Body of pancreas (tissue), 4 donors: ENCODE data around the gene EIF3I. TPM values are rescaled to one million over a fixed set of nuclear protein-coding genes. Genes with fewer than 3 reads are reported as not detected.

Experiments used
- ATAC-seq: fragments of 150-250 bp; one replicate; pipeline ENCODE4 v1.9.1; 2016
- DNase-seq, 4 donors: peaks; one replicate each; pipeline ENCODE4 v3.0.0-alpha.2; 2019
- H3K27ac ChIP-seq, 4 donors: fragments of 200-600 bp; sonication (generic); 1 replicate in 3 of 4; 2 replicates in 1 of 4; pipeline versions ENCODE4 v1.5.1 to v1.6.1; 2016 to 2019; ENCODE audit warnings: mild to moderate bottlenecking in 1 of 4, mixed read lengths in 1 of 4, moderate library complexity in 1 of 4
- H3K27me3 ChIP-seq, 2 donors: fragments of 200-600 bp; sonication (generic); one replicate each; pipeline ENCODE4 v1.6.0; 2016; ENCODE audit warnings: mild to moderate bottlenecking in 1 of 2
- H3K36me3 ChIP-seq, 2 donors: fragments of 200-600 bp; sonication (generic); replicated peaks in 1 of 2; 2 replicates each; pipeline ENCODE4 v1.5.1; 2016; ENCODE audit warnings: low read depth in 2 of 2; ENCODE audit not compliant: insufficient read depth in 1 of 2
- H3K4me1 ChIP-seq: fragments of 200-600 bp; sonication (generic); one replicate; pipeline ENCODE4 v1.6.0; 2016
- H3K4me3 ChIP-seq, 2 donors: fragments of 200-600 bp; sonication (generic); 1 replicate in 1 of 2; 2 replicates in 1 of 2; pipeline ENCODE4 v1.5.1; 2016 to 2019
- H3K9me3 ChIP-seq, 3 donors: fragments of 200-600 bp; sonication (generic); 1 replicate in 2 of 3; 2 replicates in 1 of 3; pipeline ENCODE4 v1.5.1; 2016
- CTCF ChIP-seq, 7 experiments: fragments of 450-650 bp in 4 of 7; fragments of 200-600 bp in 3 of 7; sonication (generic) in 3 of 7; IDR thresholded peaks; one replicate each; pipeline ENCODE4 v1.5.1; 2016 to 2019; ENCODE audit warnings: antibody characterized with exemption in 7 of 7
- POLR2A ChIP-seq, 3 donors: fragments of 450-650 bp; IDR thresholded peaks; one replicate each; pipeline ENCODE4 v1.6.1; 2016; ENCODE audit warnings: antibody characterized with exemption in 3 of 3, mild to moderate bottlenecking in 2 of 3
- WGBS, 2 donors: methylation state at CpG; one replicate each; pipeline ENCODE4 v1.1.5; 2017; 5-methylcytosine and 5-hydroxymethylcytosine counted together
- intact Hi-C: fragments of 100-400 bp; cut with DNase I; formaldehyde crosslinking; loops from one replicate; pipeline ENCODE4 v1.15.1; 2023
- total RNA-seq, 2 donors: library from RNA; depleted of rRNA; stranded (reverse); fragments of >200 nt; gene quantifications; one replicate each; pipeline ENCODE4 v1.1.0, GENCODE V29; 2016

The EIF3I gene
- total RNA-seq, 2 donors from 2014 or later, result 69.5 to 81.7 TPM

- intact Hi-C loops, result no loop called here
- TF ChIP-seq POLR2A (IDR thresholded peaks at IDR 0.05) (no peak), CTCF (IDR thresholded peaks at IDR 0.05) (no peak)
- Histone ChIP-seq H3K4me3 (no peak overlapping the region), H3K27ac (no peak overlapping the region), H3K27me3 (no peaks in the 10 kb centered on the region), H3K4me1 (peaks cover 14% of the 10 kb centered on the region), H3K9me3 (no peaks in the 10 kb centered on the region), H3K36me3 (no peaks in the 10 kb centered on the region)
- WGBS, 2 donors, result 81 to 96% methylated on average over 4 to 5 of the region's 5 CpGs
- ATAC-seq (no peak), DNase-seq (no peak)
These were observed 5.6 kb upstream of the EIF3I start for GRCh38 chr1:32216566-32216965.

- DNase-seq, result no peak
- H3K27me3 ChIP-seq, result no peaks in the 10 kb centered on the region
- no peak overlapping the region for H3K27ac ChIP-seq
- no peak overlapping the region for H3K4me3 ChIP-seq
- peaks cover 28% of the 10 kb centered on the region for H3K4me1 ChIP-seq
- intact Hi-C loops, result no loop called here
- ATAC-seq, result no peak
- no peaks in the 10 kb centered on the region for H3K36me3 ChIP-seq
- H3K9me3 ChIP-seq, result no peaks in the 10 kb centered on the region
- TF ChIP-seq CTCF (IDR thresholded peaks at IDR 0.05) (no peak), POLR2A (IDR thresholded peaks at IDR 0.05) (no peak)
- WGBS, 2 donors, result 75 to 77% methylated on average over 7 of the region's 7 CpGs
These were observed 3.2 kb upstream of the EIF3I start for GRCh38 chr1:32219022-32219421.

- H3K36me3 ChIP-seq, result no peaks in the 10 kb centered on the region
- WGBS, 2 donors, result 80 to 84% methylated on average over 4 of the region's 4 CpGs
These were observed 1.2 kb upstream of the EIF3I start for GRCh38 chr1:32220746-32221580.

GRCh38 chr1:32221581-32221979, 627 bp upstream of the EIF3I start:
- ATAC-seq, result no peak
- no peaks in the 10 kb centered on the region for H3K36me3 ChIP-seq

More at GRCh38 chr1:32220746-32221580, 1.2 kb upstream of the EIF3I start:
- Histone ChIP-seq H3K9me3 (no peaks in the 10 kb centered on the region), H3K27ac (peak overlapping the region in 1 of 4 donors; percentile 60), H3K4me3 (peak overlapping the region in 1 of 2 donors; percentile 84), H3K4me1 (peaks cover 27% of the 10 kb centered on the region), H3K27me3 (no peaks in the 10 kb centered on the region)
- intact Hi-C loops, result no loop called here
- no peak for ATAC-seq
- DNase-seq, result no peak
- TF ChIP-seq POLR2A (IDR thresholded peaks at IDR 0.05), result no peak
- TF ChIP-seq CTCF (IDR thresholded peaks at IDR 0.05), result no peak

More at GRCh38 chr1:32221581-32221979, 627 bp upstream of the EIF3I start:
- H3K27ac ChIP-seq, result peak overlapping the region; percentile 39 to 94 (median 74)
- TF ChIP-seq POLR2A (IDR thresholded peaks at IDR 0.05) (no peak), CTCF (IDR thresholded peaks at IDR 0.05) (no peak)
- WGBS, 2 donors, result 4 to 5% methylated on average over 8 to 13 of the region's 13 CpGs
- DNase-seq, result no peak
- no peaks in the 10 kb centered on the region for H3K9me3 ChIP-seq
- peak overlapping the region; percentile 44 to 84 for H3K4me3 ChIP-seq
- no peaks in the 10 kb centered on the region for H3K27me3 ChIP-seq
- H3K4me1 ChIP-seq, result peaks cover 27% of the 10 kb centered on the region
- intact Hi-C loops, result no loop called here
